ENCODE measurements around the gene PTPN4.

The PTPN4 gene

DNA sequence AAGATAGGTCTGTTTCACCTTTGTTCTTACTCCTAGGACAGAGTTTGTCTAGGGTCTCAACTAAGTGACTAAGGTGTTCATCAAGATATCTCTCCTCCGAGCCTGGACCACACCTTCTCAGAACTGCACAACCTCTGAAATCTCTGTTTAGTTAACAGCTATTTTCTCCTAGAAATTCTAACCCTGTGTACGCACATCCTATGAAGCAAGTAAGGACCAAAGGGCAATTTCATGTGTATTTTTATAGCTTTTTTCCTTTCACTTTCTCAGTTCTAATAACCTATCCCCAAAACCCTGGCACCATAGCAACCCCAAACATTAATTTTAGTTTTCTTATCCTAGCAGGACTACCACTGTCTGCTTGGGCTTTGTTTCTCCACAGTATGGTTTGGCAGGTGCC is 59.1 kb downstream of the PTPN4 start:
- no peak for DNase-seq

DNA sequence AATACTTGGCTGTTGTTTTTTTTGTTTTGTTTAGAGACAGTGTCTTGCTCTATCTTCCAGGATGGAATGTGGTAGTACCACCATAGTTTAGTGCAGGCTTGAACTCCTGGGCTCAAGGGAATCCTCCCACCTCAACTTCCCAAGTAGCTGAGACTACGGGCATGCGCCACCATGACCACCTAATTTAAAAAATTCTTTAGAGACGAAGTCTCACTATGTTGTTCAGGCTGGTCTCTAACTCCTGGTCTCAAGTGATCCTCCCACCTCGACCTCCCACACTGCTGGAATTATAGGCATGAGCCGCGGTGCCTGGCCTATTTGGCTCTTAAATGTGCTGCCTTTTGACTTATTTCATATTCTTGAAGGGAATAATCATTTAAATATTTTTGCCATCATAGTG is 60.1 kb downstream of the PTPN4 start:
- no peak for DNase-seq

DNA sequence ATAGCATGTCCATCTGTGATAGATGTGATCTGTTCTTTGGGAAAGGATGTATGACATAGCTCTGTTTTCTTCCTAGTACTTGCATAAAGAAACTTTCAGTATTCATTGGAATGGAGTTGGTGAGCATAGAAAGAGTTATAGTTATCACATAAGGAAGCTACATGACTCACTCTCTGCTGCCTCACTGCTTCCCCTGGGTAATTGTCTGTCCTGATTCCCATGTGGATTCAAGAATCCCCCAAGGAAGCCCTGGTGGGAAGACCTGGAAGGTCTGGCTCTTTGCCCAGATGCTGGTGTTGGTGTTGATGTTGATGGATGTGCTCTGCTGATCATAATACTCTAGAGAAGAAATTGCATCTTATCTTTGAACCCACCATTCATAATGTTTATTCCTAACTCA is 60.6 kb downstream of the PTPN4 start:
- no peak for DNase-seq

DNA sequence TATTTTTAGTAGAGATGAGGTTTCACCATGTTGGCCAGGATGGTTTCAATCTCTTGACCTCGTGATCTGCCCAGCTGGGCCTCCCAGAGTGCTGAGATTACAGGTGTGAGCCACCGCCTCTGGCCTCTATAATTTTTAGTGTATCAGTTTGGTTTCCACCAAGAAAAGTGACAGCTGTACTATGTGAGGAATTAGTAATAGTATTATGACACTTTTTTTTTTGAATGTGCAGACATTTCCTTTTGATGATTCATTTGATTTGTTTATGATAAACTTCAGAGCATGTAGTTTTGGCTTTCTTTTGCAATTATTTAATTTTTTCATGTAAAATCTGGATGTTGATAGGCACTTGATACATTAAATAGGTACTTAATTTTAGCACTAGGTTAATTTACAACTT is 61.5 kb downstream of the PTPN4 start:
- no peak for DNase-seq

DNA sequence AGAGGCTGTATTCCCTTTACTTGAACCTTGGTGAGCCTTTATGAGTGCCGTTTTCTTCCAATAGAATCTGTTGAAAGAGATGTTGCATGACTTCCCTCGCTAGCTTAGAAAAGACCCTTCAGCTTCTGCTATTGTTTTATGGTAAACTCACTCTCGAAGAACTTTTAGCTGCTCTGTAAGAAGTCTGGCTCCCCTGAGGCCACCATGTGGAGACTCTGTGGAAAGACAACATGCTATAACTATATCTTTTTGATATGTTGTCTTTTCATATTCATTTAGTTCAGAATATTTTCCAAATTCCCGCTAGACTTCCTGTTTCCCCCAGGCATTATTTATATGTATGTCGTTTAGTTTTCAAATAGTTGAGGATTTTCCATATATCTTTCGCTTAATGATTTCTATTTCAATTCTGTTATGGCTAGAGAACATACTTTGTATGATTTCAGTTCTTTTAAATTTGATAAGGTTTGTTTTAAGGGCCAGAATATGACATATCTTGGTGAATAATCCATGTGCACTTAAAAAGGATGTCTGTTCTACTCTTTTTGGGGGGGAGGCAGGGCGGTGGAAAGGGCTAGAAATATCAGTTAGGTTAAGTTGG is 64.1 kb downstream of the PTPN4 start:
- DNase-seq: no peak

DNA sequence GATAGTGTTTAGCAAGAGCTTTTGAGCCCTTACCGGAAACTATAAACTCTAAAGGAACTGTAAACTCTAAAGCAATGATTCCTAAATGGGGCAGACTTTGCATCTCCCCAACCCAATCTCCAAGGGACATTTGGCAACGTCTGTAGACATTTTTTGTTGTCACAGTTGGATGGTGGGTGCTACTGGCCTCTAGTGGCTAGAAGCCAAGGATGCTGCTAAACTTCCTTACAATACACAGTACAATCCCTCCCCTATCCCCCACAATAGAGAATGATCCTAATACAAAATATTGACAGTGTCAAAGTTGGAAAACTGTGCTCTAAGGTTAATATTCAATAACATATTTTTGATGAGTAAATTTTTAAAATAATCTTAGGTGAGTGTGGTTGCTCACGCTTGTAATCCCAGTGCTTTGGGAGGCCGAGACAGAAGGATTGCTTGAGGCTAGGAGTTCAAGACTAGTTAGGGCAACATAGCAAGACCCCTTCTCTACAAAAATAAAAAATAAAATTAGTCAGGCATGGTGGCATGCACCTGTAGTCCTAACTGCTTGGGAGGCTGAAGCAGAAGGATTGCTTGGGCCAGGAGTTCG is 66.7 kb downstream of the PTPN4 start:
- no peak for DNase-seq

DNA sequence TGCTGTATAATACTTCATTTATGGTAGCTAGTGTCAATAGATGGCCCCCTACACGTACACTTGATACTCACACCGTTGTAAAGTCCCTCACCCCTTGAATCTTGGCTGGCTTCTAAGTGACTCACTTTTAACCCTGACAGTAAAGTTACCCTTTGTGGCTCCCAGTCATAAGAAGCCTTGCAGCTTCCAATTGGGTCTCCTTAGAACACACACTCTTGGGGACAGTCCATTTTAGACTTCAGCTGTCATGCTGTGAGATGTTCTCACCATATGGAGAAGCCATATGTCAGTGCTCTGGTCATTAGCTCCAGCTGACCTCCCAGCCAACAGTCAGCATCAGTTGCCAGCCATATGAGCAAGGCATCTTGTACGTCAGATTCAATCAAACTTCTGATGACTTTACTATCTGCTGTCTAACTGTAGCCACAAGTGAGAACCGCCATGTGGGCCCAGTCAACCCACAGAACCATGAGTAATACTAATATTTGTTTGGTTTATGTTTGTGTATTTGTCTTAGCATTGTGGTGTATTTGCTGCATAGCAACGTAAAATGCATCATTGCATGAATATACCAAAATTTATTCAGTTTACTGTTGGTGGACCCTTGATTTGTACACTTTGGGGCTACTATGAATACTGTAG is 68.3 kb downstream of the PTPN4 start:
- no peak for DNase-seq

DNA sequence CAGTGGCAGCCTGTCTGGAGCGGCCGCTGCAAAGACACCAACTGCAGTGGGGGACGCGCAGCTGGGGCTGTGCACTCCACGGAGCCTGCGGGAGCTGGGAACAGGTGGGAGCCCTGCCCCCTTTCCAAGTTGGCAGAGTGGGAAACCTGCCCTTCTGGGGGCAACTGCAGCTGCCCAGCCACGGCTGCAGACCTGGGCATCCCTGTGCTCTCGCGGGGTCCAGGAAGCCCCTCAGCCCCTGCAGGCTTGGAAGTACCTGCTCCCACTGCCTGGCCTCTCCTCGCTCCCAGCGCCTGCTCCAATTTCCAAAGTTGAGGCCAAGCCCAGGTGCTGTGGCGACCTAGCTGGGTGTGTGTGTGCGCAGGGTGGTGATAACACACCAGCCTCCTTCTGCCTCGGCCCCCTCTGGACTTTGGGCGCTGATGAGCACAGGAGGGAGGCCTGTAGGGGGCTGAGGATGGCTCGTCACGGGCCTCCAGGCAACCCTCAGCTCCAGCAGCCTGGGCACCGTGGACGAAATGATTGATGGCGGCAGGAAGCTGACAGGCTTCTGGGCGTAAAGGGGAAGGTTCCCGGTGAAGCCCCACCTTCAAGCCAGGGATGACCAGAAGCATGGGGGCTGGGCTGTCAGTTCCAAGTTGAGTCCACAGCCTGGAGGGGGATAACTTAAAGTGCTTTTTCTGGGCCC is 76.9 kb downstream of the PTPN4 start:
- DNase-seq: no peak

DNA sequence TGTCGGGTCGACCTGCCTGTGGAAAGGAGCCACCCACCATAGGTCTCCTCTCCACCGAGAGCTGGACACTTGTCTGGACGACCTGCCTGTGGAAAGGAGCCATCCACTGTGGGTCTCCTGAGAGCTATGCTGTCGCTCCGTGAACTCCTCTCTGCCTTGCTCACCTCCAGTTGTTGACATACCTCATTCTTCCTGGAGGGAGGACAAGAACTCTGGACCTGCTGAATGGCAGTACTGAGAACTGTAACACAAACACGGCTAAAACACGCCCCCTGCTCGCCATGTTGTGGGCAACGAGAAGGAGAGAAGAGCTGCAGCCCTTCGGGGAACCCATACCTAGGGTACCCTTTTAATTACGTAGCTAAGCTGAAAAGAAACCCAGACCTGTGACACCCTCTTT is 77.6 kb downstream of the PTPN4 start:
- no peak for DNase-seq

DNA sequence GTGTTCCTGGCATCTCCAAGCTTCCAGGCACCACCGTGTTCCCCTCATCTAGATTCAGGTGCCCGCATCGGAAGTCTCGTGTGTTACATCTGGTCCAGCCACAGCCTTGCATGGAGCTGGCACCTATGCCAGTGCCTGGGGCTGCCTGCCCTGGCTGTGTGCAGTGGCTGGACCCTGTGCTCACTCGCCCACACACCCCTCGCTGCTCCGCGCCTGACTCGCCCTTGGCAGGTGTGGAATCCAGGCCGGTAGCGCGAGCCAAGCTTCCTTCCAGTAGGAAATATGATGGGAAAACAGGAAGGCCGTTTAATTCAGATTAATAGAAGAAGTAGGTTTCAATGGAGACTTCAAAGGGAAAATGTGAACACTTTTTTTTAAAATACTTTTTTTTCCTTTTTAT is 78.0 kb downstream of the PTPN4 start:
- DNase-seq: no peak

DNA sequence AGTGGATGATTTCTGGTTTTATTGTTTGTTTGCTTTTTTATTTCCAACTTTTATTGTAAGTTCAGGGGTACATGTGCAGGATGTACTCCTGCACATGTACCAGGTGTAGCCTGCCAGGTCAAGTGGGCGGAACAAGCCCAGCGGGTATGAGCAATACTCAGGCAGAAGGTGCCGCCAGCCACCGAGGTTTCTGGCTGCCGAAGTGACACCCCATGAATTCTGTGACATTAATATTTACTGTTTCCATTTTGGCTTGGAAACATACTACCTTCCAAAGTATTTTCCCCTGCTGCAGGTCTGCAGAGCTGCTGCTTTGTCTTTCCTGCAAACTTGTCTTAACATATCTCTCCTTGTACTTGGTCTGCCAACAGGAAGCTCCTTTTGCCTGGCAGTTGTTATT is 78.5 kb downstream of the PTPN4 start:
- DNase-seq: no peak

DNA sequence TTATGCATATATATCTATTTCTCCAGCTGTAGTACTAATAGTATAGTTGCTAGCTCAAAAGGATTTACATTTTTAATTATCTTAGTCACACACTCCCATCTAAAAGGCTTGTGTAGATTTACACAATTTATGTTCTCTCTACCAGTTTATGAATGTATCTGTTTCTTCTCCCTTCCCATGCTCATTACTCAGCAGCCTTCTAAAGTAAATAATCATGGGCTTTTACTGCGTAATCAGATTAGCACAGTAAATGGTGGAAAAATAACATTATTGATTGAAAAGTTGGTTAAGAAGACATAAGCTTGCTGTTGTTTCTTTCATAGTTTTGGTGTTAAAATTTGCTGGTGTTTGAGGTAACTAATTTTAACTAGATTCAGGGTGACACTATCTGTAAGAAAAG is 81.8 kb downstream of the PTPN4 start:
- no peak for DNase-seq

DNA sequence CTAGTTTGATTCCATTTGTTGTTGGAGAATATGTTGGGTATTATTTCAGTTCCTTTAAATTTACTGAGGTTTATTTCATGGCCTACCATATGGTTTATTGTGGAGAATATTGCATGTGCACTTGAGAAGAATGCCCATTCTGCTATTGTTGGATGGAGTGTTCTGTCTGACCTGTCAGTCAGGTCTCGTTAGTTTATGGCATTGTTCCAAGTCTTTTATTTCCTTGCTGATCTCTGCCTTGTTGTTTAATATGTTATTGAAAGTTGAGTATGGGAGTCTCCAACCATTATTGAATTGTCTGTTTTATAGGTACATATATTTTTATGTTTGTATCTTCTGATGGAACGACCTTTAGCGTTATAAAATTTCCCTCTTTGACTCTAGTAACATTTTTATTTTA is 86.3 kb downstream of the PTPN4 start:
- DNase-seq: no peak

DNA sequence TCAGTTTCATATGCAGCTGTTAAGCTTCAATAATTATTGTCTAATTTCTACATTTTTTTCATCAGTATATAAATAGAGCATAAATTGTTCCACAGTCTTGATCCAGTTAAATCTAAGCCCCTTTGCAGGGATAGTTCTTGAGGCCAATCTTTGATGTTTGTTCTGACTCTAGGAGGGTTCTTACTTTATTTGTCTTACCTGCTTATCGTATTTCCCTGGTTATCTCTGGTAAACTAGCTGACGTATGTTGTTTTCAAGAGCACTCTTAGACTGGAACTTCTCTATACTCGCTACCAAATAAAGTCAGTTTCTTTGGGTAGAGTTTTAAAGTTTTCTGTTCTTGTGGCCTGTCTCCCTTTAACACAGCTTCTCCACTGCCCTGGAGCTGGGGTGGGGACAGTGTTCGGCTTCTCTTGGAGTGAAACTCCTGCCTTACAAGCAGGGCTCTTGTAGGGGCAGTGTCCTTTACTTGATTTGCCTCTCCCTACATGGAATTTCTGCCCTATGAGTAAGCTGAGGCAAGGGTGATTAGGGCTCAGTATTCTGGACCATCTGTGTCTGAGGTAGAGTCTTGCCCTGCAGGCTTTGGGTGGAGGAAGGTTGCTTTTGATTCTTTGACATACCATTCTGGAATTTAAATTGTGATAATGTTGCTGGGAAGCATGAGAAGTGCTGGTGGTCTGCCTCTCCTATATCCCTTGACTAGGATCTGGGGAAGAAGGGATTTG is 90.3 kb downstream of the PTPN4 start:
- DNase-seq: no peak

DNA sequence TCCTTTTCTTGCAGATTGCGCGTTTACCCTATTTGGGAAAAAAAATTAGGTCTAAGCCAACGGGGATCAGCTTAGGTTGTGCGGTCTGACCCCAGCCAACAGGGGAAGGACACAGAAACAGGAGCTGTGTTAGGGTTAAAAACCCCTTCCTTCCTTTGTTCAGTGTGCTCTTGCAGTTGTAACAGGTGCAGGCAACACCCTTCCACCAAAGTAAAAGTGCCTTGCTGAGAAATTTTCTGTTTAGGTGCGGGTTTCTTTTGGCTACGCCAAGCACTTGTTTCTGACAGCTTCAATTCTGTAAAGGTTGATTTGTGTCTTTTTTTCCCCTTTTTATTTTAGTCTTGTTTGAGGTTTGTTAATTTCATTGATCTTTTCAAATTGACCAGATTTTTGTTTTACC is 92.5 kb downstream of the PTPN4 start:
- no peak for DNase-seq

DNA sequence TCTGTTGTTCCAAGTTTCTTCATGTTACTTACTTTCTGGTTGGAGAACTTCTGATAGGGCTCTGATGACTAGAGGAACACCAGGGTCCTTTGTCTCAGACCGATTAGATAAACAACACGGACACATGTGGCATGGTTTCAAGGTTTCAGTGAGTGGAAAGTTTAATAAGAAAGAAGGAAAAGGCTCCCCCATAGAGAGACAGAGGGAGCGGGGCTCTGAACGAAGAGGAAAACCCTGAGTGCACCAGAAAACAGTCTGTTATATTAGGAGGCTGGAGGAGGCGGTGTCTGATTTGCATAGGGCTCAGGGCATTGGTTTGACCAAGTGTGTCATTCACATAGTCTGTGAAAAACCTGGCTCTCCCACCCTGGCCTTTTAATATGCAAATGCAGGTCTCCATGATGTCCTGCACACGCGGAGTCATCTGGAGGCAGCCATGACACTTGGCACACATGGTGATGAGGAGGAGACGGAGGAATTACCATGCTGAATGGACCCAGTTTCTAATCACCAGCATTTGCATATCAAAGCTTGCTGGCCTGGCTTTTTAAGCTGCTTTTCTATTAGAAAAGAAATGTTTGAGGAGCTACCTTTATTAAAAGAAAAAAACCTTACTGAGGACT is 94.2 kb downstream of the PTPN4 start:
- no peak for DNase-seq

DNA sequence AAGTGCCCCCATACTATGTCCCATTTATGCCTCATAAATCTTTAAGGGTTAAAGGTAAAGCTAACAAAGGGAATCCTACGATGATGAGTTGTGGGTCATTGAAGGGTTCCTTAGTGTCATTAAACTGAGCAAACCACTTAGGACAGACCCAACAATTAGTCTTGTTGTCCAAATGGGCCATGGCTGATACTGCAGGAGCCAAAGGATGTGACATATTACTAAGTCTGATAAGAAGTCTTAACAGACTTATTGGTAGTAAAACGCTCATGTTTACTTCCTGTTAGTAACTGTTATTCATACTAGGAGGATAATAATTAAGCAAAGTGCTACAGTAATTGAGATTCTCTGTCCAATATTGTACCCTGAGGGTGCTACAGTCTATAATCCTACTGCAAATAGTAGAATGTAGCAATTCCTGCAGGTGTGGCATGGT is 96.8 kb downstream of the PTPN4 start:
- no peak for DNase-seq

DNA sequence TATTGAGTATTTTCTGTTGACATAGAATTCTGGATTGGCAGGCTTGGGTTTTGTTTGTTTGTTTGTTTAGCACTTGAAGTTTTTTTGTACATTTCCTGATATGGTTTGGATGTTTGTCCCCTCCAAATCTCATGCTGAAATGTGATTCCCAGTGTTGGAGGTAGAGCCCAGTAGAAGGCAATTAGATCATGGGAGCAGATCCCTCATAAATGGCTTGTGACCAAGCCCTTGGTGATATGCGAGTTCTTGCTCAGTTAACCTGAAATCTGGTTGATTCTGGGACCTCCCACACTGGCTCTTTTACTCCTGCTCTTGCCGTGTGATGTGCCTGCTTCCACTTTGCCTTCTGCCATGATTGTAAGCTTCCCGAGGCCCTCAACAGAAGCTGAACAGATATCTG is 98.0 kb downstream of the PTPN4 start:
- no peak for DNase-seq

DNA sequence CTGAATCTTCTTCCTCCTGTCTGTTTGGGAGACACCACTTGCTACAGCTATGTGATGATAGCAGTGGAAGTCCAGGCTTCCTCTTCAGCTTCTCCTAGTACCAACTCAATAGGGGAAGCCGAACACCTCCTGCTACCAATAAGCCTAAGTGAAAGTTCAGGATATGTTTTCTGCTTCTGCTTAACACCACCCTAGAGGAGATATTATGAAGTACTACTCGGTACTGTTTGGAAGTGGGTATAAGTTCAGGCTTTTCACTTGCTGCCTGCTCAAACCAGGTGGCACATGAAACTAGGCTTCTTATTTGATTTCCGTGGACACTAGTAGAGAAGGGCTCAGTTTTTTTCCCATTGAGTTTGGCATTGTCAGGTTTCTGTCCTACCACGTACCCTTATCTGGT is 99.8 kb downstream of the PTPN4 start:
- DNase-seq: no peak

DNA sequence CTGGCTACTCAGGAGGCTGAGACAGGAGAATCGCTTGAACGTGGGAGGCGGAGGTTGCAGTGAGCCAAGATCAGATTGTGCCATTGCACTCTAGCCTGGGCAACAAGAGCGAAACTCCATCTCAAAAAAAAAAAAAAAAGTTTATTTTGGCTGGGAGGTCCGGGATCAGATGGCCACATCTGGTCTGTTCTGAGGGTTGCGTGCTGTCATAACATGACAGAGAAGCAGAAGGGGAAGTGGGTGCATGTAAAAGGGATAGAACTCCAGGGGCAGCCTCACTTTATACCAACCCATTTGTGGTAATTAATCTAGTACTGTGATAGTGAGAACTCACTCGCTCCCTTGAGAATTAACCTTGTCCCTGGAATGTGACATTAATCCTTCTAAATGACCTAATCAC is 101.2 kb downstream of the PTPN4 start:
- no peak for DNase-seq

DNA sequence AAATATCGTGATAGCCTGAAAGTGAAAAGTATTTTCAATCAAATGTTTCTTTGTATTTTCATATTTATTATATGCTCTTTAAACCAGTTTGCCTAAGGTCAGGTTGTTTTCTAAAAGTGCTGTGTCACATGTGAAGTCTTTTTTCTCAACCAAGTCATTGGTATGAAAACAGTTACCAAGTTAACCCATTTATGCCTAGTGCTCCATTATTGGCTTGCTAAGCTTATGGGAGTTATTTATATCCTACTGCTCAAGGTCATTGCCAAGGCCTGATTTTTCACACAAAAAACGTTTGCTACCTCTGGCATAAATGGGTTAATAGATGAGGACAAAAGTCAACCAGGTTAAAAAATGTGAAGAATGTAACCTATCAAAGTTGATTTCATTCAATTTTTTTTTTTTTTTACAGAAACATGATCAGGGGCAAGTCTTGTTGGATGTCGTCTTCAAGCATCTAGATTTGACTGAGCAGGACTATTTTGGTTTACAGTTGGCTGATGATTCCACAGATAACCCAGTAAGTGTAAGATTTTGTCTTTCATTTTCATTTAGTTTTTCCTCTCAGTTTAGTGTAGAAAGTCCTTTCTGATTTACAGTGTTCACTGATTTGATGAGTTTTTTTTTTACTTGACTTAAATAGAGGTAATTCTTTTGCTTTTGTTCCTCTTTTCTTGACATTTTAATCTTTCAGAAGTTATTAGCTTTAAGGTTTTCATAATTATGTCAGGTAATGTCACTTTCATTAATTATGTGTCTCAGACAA is 102.6 kb downstream of the PTPN4 start:
- no peak for DNase-seq

DNA sequence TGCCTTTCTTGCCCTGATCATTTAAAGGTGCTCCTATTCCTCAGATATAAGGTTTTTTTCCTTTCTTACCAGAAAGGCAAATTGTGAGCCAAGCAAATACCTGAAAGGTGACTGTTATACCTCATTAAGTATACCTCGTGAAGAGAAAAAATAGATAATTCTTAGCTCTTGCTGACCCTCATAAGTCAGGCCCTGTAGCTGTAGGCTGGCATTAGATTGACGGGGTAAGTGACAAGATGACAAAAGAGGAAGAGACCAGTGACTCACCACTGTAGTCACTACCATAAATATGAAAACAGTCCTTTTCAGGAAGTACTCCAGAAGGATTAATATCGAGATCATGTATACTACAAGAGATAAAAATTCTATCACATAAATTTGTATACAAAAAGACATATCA is 104.6 kb downstream of the PTPN4 start:
- DNase-seq: no peak
